GM19193 (cell line): ENCODE data around the gene EN2.

Source experiments
- POLR2A ChIP-seq: IDR thresholded peaks from 4 replicates; pipeline ENCODE4 v1.6.1; 2011; ENCODE audit not compliant: insufficient read depth, insufficient read length; ENCODE audit errors: extremely low read depth

Gene EN2

GRCh38 chr7:155458111-155458877, at the start of gene EN2:
TSS of gene EN2 (plus strand) at chr7:155458129. CDS start at chr7:155458378, 249 bp downstream.
- TF ChIP-seq POLR2A, result no peak

DNA sequence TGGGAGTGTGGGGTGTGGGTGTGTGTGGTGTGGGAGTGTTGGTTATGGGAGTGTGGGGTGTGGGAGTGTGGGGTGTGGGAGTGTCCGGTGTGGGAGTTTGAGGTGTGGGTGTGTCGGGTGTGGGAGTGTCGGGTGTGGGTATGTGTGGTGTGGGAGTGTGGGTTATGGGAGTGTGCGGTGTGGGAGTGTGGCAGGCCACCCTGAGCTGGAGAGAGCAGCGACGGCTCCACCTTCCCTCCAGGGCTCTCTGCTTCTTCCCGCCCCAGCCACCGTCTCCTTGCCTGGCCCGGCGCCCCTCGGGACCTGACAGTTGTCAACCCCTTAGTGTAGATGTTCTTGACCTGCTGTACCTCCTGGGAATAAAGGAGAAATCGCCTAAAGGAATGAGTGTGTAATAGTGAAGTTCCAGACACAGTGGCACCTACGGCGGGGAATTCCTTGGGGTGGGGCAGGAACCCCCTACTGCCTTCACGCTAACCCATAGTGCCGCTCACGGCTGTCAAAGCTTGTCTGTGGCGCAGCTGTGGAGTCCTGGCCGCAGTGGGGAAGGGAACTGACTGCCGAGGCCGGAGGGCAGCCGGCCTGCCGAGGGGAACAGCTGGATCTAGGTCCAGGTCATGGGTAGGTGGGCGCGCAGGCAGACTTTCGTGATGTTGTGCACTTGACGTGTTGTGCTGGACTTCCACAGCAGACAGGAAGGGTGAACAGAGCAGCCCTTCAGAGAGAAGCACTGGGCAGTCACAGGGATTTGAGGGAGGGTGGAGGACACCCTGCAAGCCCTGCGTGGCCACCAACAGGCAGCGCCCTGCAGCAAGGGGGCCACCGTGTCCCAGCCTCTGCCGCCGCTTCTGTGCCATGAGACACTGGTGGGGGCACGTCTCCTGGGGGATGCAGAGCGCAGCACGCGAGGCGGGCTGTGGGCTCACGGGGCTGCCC, 49.0 kb upstream of the EN2 start:
- TF ChIP-seq POLR2A, result no peak

- no peak for TF ChIP-seq POLR2A
Measured at GRCh38 chr7:155409980-155410379, 47.9 kb upstream of the EN2 start.

DNA sequence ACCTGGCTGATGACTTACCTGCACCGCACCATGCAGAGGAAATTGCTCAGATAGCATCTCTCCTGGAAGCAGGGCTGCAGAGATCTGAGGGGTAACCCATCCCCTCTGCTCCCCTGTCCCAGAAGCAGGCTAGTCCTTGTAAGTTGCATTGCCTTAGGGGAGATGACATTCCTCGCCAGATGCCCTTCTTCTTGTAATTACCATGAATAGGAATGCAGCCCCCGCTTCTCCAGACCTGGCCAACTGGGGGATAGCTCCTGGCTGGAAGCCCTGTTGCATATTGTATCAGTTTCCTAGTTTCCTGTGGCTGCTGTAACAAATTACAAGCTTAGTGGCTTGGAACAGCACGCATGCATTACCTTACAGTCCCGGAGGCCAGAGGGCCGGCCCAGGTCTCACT, 47.5 kb upstream of the EN2 start:
- TF ChIP-seq POLR2A, result no peak

GRCh38 chr7:155411718-155412415, 46.1 kb upstream of the EN2 start:
- no peak for TF ChIP-seq POLR2A

DNA sequence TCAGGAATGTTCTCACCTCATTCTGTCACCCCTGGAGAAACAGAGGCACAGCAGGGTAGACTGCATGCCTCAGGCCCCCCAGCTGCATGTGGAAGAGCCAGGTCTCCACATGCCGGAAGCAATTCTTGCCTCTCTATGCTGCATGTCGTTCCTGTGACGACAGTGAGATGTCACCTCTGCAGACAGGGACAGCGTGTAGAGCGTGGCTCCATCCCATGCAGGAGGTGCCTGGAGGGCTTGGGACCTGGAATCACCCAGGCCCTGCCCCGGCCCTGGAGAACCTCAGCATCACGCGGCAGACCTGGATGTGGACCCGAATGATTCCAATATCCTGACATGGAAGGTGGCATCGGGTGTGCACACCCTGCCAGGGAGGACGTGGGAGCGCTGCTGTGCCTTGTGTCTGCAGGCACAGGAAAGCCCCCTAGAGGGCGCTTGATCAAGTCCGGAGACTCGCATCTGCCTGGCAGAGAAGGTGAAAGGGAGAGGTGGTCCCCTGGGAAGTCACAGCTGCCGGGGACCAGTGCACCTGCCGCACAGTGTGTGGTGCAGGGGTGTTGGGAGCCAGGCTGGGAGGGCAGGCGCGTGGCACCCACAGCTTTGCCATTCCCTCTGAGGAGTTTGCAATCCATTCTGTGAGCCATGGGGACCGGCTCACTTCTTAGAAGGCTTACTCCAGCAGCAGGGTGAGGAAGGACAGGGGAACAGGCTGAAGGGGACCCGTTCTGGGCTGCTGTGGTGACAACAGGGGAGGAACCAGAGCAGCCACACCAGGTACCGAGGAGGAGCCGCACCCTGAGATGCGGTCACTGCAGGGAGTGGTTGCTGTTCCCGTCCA, 45.3 kb upstream of the EN2 start:
- no peak for TF ChIP-seq POLR2A

- TF ChIP-seq POLR2A, result no peak
Measured at GRCh38 chr7:155414547-155415492, 43.1 kb upstream of the EN2 start.

GRCh38 chr7:155416646-155417380, 41.1 kb upstream of the EN2 start:
- no peak for TF ChIP-seq POLR2A

DNA sequence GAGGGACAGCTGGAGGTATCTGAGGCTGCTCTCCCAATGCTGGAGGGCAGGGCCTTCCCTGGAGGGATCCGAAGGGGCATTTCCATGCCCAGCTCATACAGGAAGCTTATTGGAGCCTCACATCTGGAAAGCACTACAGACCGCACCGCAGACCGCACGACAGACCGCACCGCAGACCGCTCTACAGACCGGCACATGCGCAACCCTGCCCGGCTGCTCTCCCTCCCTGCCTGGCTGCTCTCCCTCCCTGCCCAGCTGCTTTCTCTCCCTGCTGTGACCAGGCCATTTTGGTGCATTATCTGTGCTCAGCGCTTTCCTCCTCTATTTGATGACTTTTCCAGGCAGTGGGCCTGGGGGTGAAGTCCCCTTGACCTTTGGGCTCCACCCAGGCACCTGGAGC, 39.6 kb upstream of the EN2 start:
- no peak for TF ChIP-seq POLR2A

DNA sequence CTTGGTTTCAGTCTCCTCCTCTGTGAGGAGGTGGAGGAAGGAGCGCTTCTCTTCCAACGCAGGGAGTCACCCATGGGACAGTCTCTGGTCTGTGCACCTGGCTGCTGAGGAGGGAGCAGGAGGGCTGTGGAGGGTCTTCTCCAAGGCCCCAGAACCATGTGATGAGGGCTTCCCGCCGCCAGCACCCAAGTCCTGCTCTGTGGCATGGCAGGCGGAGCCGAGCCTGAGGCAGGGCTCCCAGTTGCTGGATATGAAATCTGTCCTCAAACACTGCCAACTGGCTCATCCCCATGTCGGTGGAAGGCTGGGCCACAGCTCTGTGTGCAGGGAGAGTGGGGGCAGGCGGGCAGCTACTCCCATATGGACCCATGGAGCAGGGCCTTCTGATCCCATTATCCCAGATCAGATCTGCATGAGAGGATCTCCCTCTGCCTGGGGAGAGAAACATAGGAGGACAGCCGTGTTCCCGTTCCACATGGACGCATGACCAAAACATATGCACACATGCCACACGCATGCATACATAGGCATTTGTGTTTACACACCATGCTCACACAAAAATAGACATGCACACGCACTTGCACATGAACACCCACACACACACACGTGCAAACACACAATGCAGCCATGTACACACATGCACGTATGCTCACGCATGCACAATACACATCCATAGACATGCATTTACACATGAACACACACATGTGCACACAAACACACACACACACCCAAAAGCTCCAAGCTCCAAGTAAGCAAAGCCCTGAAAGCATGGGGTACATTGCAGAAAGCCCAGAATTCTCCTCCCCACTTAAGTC, 38.8 kb upstream of the EN2 start:
- no peak for TF ChIP-seq POLR2A

- TF ChIP-seq POLR2A, result no peak
Measured at GRCh38 chr7:155420116-155420515, 37.8 kb upstream of the EN2 start.

DNA sequence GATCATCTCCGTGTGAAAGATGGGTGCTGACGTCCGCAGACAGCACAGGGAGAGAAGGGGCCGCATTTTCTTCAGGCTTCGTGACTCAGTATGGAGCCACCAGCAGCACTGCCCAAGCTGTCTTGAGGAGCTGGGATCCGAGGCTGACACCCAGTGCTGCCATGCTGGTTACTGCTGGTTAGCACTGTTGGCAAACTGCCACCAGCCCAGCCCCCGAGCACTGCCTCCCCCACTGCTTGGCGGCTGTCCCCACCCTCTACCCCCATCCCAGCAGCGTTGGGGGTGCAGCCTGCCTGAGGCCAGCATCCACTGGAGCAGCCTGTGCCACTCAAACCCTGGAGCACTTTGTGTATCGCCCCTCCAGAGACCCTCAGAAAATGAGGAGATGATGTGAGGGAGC, 35.8 kb upstream of the EN2 start:
- TF ChIP-seq POLR2A, result no peak
